ENCODE data around the gene PSPN.
"Not testable (repeated sequence)": the region's sequence is repeated elsewhere in the genome, so short reads cannot be mapped to it uniquely, and the experiment has no call there.

Gene PSPN

GRCh38 chr19:6378041-6378440 lies 2.3 kb upstream of the PSPN start:
- Histone ChIP-seq H3K27me3 (replicated peaks; ENCODE audit: control insufficient read depth, insufficient read depth, low read length) (no peaks in the 10 kb centered on the region), H3K4me1 (ENCODE audit: control insufficient read depth, insufficient read depth, low read length) (peaks cover 19% of the 10 kb centered on the region), H3K36me3 (ENCODE audit: control insufficient read depth, insufficient read depth, low read length, severe bottlenecking) (peaks cover 40% of the 10 kb centered on the region), H3K4me3 (ENCODE audit: low read length) (no peak overlapping the region), H3K9me3 (ENCODE audit: control insufficient read depth, low read length) (no peaks in the 10 kb centered on the region), H3K9ac (ENCODE audit: low read length) (no peak overlapping the region)
- peak; percentile 71 for DNase-seq (ENCODE audit: low read depth)

GRCh38 chr19:6376512-6377190 lies 918 bp upstream of the PSPN start:
- DNase-seq (ENCODE audit: low read depth), result peak; percentile 11
- peaks cover 28% of the 10 kb centered on the region for H3K36me3 ChIP-seq (ENCODE audit: control insufficient read depth, insufficient read depth, low read length, severe bottlenecking)

GRCh38 chr19:6374711-6375410 lies 872 bp downstream of the PSPN start:
- Histone ChIP-seq H3K36me3 (ENCODE audit: control insufficient read depth, insufficient read depth, low read length, severe bottlenecking) (peaks cover 10% of the 10 kb centered on the region), H3K4me1 (ENCODE audit: control insufficient read depth, insufficient read depth, low read length) (peaks cover 19% of the 10 kb centered on the region), H3K9me3 (ENCODE audit: control insufficient read depth, low read length) (no peaks in the 10 kb centered on the region), H3K27me3 (replicated peaks; ENCODE audit: control insufficient read depth, insufficient read depth, low read length) (no peaks in the 10 kb centered on the region), H3K4me3 (ENCODE audit: low read length) (no peak overlapping the region), H3K9ac (ENCODE audit: low read length) (no peak overlapping the region)
- DNase-seq (ENCODE audit: low read depth), result no peak

More at GRCh38 chr19:6376512-6377190, 918 bp upstream of the PSPN start:
- Histone ChIP-seq H3K9ac (ENCODE audit: low read length) (peak overlapping the region; percentile 49), H3K9me3 (ENCODE audit: control insufficient read depth, low read length) (no peaks in the 10 kb centered on the region), H3K27me3 (replicated peaks; ENCODE audit: control insufficient read depth, insufficient read depth, low read length) (no peaks in the 10 kb centered on the region), H3K4me3 (ENCODE audit: low read length) (no peak overlapping the region), H3K4me1 (ENCODE audit: control insufficient read depth, insufficient read depth, low read length) (peaks cover 19% of the 10 kb centered on the region)

GRCh38 chr19:6374161-6374709 lies 1.5 kb downstream of the PSPN start:
- H3K27me3 ChIP-seq (replicated peaks; ENCODE audit: control insufficient read depth, insufficient read depth, low read length), result no peaks in the 10 kb centered on the region
- H3K4me1 ChIP-seq (ENCODE audit: control insufficient read depth, insufficient read depth, low read length), result peaks cover 19% of the 10 kb centered on the region
- H3K9ac ChIP-seq (ENCODE audit: low read length), result peak overlapping the region; percentile 67
- H3K36me3 ChIP-seq (ENCODE audit: control insufficient read depth, insufficient read depth, low read length, severe bottlenecking), result peaks cover 4% of the 10 kb centered on the region
- peak overlapping the region; percentile 73 for H3K4me3 ChIP-seq (ENCODE audit: low read length)
- no peaks in the 10 kb centered on the region for H3K9me3 ChIP-seq (ENCODE audit: control insufficient read depth, low read length)
- DNase-seq (ENCODE audit: low read depth), result no peak

- Histone ChIP-seq H3K27me3 (replicated peaks; ENCODE audit: control insufficient read depth, insufficient read depth, low read length) (no peaks in the 10 kb centered on the region), H3K4me3 (ENCODE audit: low read length) (peak overlapping the region; percentile 73), H3K9ac (ENCODE audit: low read length) (peak overlapping the region; percentile 67), H3K4me1 (ENCODE audit: control insufficient read depth, insufficient read depth, low read length) (peaks cover 19% of the 10 kb centered on the region), H3K9me3 (ENCODE audit: control insufficient read depth, low read length) (no peaks in the 10 kb centered on the region), H3K36me3 (ENCODE audit: control insufficient read depth, insufficient read depth, low read length, severe bottlenecking) (peaks cover 4% of the 10 kb centered on the region)
- DNase-seq (ENCODE audit: low read depth), result no peak
These were observed 2.0 kb downstream of the PSPN start for GRCh38 chr19:6373813-6374108.

- Histone ChIP-seq H3K9ac (ENCODE audit: low read length) (peak overlapping the region; percentile 94), H3K27me3 (replicated peaks; ENCODE audit: control insufficient read depth, insufficient read depth, low read length) (no peaks in the 10 kb centered on the region), H3K4me1 (ENCODE audit: control insufficient read depth, insufficient read depth, low read length) (peaks cover 19% of the 10 kb centered on the region), H3K36me3 (ENCODE audit: control insufficient read depth, insufficient read depth, low read length, severe bottlenecking) (peaks cover 9% of the 10 kb centered on the region), H3K9me3 (ENCODE audit: control insufficient read depth, low read length) (no peaks in the 10 kb centered on the region), H3K4me3 (ENCODE audit: low read length) (peak overlapping the region; percentile 81)
- peak; percentile 100 for DNase-seq (ENCODE audit: low read depth)
These were observed 2.5 kb downstream of the PSPN start for GRCh38 chr19:6373096-6373812.

GRCh38 chr19:6372594-6373095 lies 3.1 kb downstream of the PSPN start, which contains the start of gene ALKBH7:
Gene ALKBH7, plus strand, starts transcription at chr19:6372794. Its CDS starts 27 bp downstream, at chr19:6372821.
- H3K9me3 ChIP-seq (ENCODE audit: control insufficient read depth, low read length), result no peaks in the 10 kb centered on the region
- no peaks in the 10 kb centered on the region for H3K27me3 ChIP-seq (replicated peaks; ENCODE audit: control insufficient read depth, insufficient read depth, low read length)
- DNase-seq (ENCODE audit: low read depth), result peak; percentile 100
- peaks cover 17% of the 10 kb centered on the region for H3K4me1 ChIP-seq (ENCODE audit: control insufficient read depth, insufficient read depth, low read length)
- peak within 1 kb of the TSS; percentile 94 for H3K9ac ChIP-seq (ENCODE audit: low read length)
- H3K4me3 ChIP-seq (ENCODE audit: low read length), result peak within 1 kb of the TSS; percentile 81
- peaks cover 15% of the 10 kb centered on the region for H3K36me3 ChIP-seq (ENCODE audit: control insufficient read depth, insufficient read depth, low read length, severe bottlenecking)

GRCh38 chr19:6364353-6364752 lies 11.4 kb downstream of the PSPN start:
- H3K27me3 ChIP-seq (replicated peaks; ENCODE audit: control insufficient read depth, insufficient read depth, low read length), result no peaks in the 10 kb centered on the region
- no peaks in the 10 kb centered on the region for H3K9me3 ChIP-seq (ENCODE audit: control insufficient read depth, low read length)

GRCh38 chr19:6362351-6362801 lies 13.4 kb downstream of the PSPN start:
- peak overlapping the region; percentile 90 for H3K9ac ChIP-seq (ENCODE audit: low read length)
- DNase-seq (ENCODE audit: low read depth), result peak; percentile 16
- H3K4me1 ChIP-seq (ENCODE audit: control insufficient read depth, insufficient read depth, low read length), result peaks cover 6% of the 10 kb centered on the region
- no peaks in the 10 kb centered on the region for H3K9me3 ChIP-seq (ENCODE audit: control insufficient read depth, low read length)
- H3K4me3 ChIP-seq (ENCODE audit: low read length), result peak overlapping the region; percentile 86
- no peaks in the 10 kb centered on the region for H3K27me3 ChIP-seq (replicated peaks; ENCODE audit: control insufficient read depth, insufficient read depth, low read length)
- H3K36me3 ChIP-seq (ENCODE audit: control insufficient read depth, insufficient read depth, low read length, severe bottlenecking), result peaks cover 26% of the 10 kb centered on the region

More at GRCh38 chr19:6364353-6364752, 11.4 kb downstream of the PSPN start:
- H3K4me3 ChIP-seq (ENCODE audit: low read length), result no peak overlapping the region
- no peak overlapping the region for H3K9ac ChIP-seq (ENCODE audit: low read length)
- H3K4me1 ChIP-seq (ENCODE audit: control insufficient read depth, insufficient read depth, low read length), result peaks cover 6% of the 10 kb centered on the region
- H3K36me3 ChIP-seq (ENCODE audit: control insufficient read depth, insufficient read depth, low read length, severe bottlenecking), result peaks cover 44% of the 10 kb centered on the region
- DNase-seq (ENCODE audit: low read depth), result no peak

- H3K4me3 ChIP-seq (ENCODE audit: low read length), result peak overlapping the region; percentile 86
- DNase-seq (ENCODE audit: low read depth), result no peak
- peaks cover 6% of the 10 kb centered on the region for H3K4me1 ChIP-seq (ENCODE audit: control insufficient read depth, insufficient read depth, low read length)
- no peaks in the 10 kb centered on the region for H3K27me3 ChIP-seq (replicated peaks; ENCODE audit: control insufficient read depth, insufficient read depth, low read length)
- peaks cover 22% of the 10 kb centered on the region for H3K36me3 ChIP-seq (ENCODE audit: control insufficient read depth, insufficient read depth, low read length, severe bottlenecking)
- H3K9ac ChIP-seq (ENCODE audit: low read length), result peak overlapping the region; percentile 90
- no peaks in the 10 kb centered on the region for H3K9me3 ChIP-seq (ENCODE audit: control insufficient read depth, low read length)
These were observed 13.7 kb downstream of the PSPN start for GRCh38 chr19:6362027-6362350.

GRCh38 chr19:6360857-6361216 lies 14.9 kb downstream of the PSPN start:
- H3K9ac ChIP-seq (ENCODE audit: low read length), result peak overlapping the region; percentile 90
- not testable (repeated sequence) for DNase-seq (ENCODE audit: low read depth); H3K9me3 ChIP-seq (ENCODE audit: control insufficient read depth, low read length); H3K4me1 ChIP-seq (ENCODE audit: control insufficient read depth, insufficient read depth, low read length); H3K27me3 ChIP-seq (replicated peaks; ENCODE audit: control insufficient read depth, insufficient read depth, low read length)
- H3K4me3 ChIP-seq (ENCODE audit: low read length), result peak overlapping the region; percentile 86
- H3K36me3 ChIP-seq (ENCODE audit: control insufficient read depth, insufficient read depth, low read length, severe bottlenecking), result peaks cover 13% of the 10 kb centered on the region
